Tibial nerve (tissue), 4 donors: ENCODE results near the gene TMEM132D. TPM values are rescaled to one million over a fixed set of nuclear protein-coding genes. Genes with fewer than 3 reads are reported as not detected.

Source experiments
- DNase-seq, 2 donors: peaks; one replicate each; pipeline ENCODE4 v3.0.0-alpha.2; 2019; ENCODE audit warnings: low spot score in 2 of 2
- H3K27ac ChIP-seq, 4 donors: fragments of 200-600 bp; sonication (generic) in 3 of 4; one replicate each; pipeline ENCODE4 v1.5.1; 2017 to 2019; ENCODE audit warnings: mild to moderate bottlenecking in 1 of 4
- H3K27me3 ChIP-seq, 2 donors: fragments of 200-600 bp; sonication (generic) in 1 of 2; one replicate each; pipeline versions ENCODE4 v1.5.1 to v1.6.0; 2017 to 2019
- H3K36me3 ChIP-seq, 3 donors: fragments of 200-600 bp; sonication (generic); one replicate each; pipeline ENCODE4 v1.5.1; 2018 to 2019
- H3K4me1 ChIP-seq, 4 donors: fragments of 200-600 bp; sonication (generic) in 3 of 4; one replicate each; pipeline ENCODE4 v1.5.1; 2017 to 2019
- H3K4me3 ChIP-seq, 4 donors: fragments of 200-600 bp; sonication (generic) in 3 of 4; one replicate each; pipeline ENCODE4 v1.5.1; 2017 to 2019; ENCODE audit warnings: mild to moderate bottlenecking in 1 of 4, moderate library complexity in 1 of 4
- H3K9me3 ChIP-seq, 4 donors: fragments of 200-600 bp; sonication (generic) in 3 of 4; one replicate each; pipeline ENCODE4 v1.5.1; 2017 to 2019
- CTCF ChIP-seq, 5 experiments: fragments of 200-600 bp in 3 of 5; fragments of 450-650 bp in 2 of 5; sonication (generic) in 3 of 5; IDR thresholded peaks; one replicate each; pipeline ENCODE4 v1.5.1; 2016 to 2019; ENCODE audit warnings: antibody characterized with exemption in 5 of 5, mild to moderate bottlenecking in 3 of 5, moderate library complexity in 2 of 5
- EP300 ChIP-seq, 2 donors: sonication (generic); formaldehyde crosslinking; IDR thresholded peaks; one replicate each; pipeline ENCODE4 v1.6.1; 2017; ENCODE audit warnings: antibody characterized with exemption in 2 of 2, mild to moderate bottlenecking in 1 of 2
- POLR2A ChIP-seq, 2 donors: fragments of 450-650 bp; IDR thresholded peaks; one replicate each; pipeline ENCODE4 v1.6.1; 2017; ENCODE audit warnings: antibody characterized with exemption in 2 of 2, mild to moderate bottlenecking in 2 of 2, moderate library complexity in 2 of 2
- WGBS, 2 donors: methylation state at CpG; one replicate each; pipeline ENCODE4 v1.1.5; 2018; 5-methylcytosine and 5-hydroxymethylcytosine counted together
- total RNA-seq, 4 donors: library from RNA; depleted of rRNA; stranded (reverse); fragments of >200 nt; gene quantifications; one replicate each; pipeline ENCODE4 v1.1.0, GENCODE V29; 2016

TMEM132D gene
- total RNA-seq, 4 donors from 2014 or later, result under 0.01 to 0.21 TPM; not detected in 2

GRCh38 chr12:129523621-129524020 is 380.2 kb downstream of the TMEM132D start:
- H3K27ac ChIP-seq, result no peak overlapping the region
- H3K9me3 ChIP-seq, result peaks cover 0 to 10% (median 0%) of the 10 kb centered on the region in 4 donors
- H3K27me3 ChIP-seq, result no peaks in the 10 kb centered on the region
- no peaks in the 10 kb centered on the region for H3K4me1 ChIP-seq
- WGBS, 2 donors, result 79 to 81% methylated on average over 2 of the region's 2 CpGs
- no peaks in the 10 kb centered on the region for H3K36me3 ChIP-seq
- TF ChIP-seq POLR2A (IDR thresholded peaks at IDR 0.05) (no peak), CTCF (IDR thresholded peaks at IDR 0.05) (no peak), EP300 (IDR thresholded peaks at IDR 0.05) (no peak)
- no peak for DNase-seq
- no peak overlapping the region for H3K4me3 ChIP-seq

- TF ChIP-seq CTCF (IDR thresholded peaks at IDR 0.05), result no peak
- no peak for TF ChIP-seq EP300 (IDR thresholded peaks at IDR 0.05)
- no peak for TF ChIP-seq POLR2A (IDR thresholded peaks at IDR 0.05)
- Histone ChIP-seq H3K4me3 (no peak overlapping the region), H3K9me3 (peaks cover 0 to 26% (median 0%) of the 10 kb centered on the region in 4 donors), H3K27ac (no peak overlapping the region), H3K4me1 (no peaks in the 10 kb centered on the region), H3K36me3 (no peaks in the 10 kb centered on the region), H3K27me3 (no peaks in the 10 kb centered on the region)
- DNase-seq, result no peak
- WGBS, 2 donors, result 74 to 88% methylated on average over 1 of the region's 1 CpG
Observed at GRCh38 chr12:129520739-129521138, 383.1 kb downstream of the TMEM132D start.

DNA sequence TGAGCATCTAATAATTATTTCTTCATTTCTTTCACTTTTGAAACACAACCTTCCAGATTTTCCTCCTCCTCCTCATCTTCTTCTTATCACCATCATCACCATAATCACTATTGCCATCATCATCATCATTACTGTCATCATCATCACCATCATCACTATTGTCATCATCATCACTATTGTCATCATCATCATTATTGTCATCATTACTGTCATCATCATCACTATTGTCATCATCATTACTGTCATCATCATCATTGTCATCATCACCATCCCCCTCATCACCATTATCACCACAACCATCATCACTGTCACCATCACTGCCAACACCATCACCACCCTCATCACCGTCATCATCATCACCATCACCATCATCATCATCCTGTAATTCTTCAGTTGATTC is 400.0 kb downstream of the TMEM132D start:
- Histone ChIP-seq H3K4me3 (no peak overlapping the region), H3K27me3 (no peaks in the 10 kb centered on the region), H3K4me1 (no peaks in the 10 kb centered on the region), H3K27ac (no peak overlapping the region), H3K36me3 (no peaks in the 10 kb centered on the region), H3K9me3 (peaks cover 0 to 11% (median 0%) of the 10 kb centered on the region in 4 donors)
- DNase-seq, result no peak
- no peak for TF ChIP-seq CTCF (IDR thresholded peaks at IDR 0.05)
- TF ChIP-seq POLR2A (IDR thresholded peaks at IDR 0.05), result no peak
- no peak for TF ChIP-seq EP300 (IDR thresholded peaks at IDR 0.05)
- whole genome bisulfite sequencing, 2 donors, result 91 to 97% methylated on average over 1 of the region's 1 CpG

DNA sequence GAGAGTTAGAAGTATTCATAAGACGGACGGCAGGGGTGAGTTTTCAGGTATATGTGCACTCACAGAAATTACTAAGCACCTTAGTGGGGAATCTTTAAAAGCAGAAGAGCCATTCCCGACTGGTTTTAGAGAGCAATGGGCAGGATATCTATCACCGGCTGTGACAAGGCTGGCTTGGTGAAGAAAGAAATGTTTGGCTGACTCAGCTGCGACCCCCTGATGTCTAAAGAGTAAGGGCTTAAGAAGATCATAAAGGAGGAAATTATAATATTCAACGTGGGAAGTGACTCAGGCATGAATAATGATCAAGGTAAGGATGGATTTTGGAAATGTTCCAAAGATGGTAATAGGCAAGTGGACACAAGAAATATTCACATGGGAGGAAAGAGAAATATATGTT is 407.6 kb downstream of the TMEM132D start:
- H3K27ac ChIP-seq, result no peak overlapping the region
- H3K4me3 ChIP-seq, result no peak overlapping the region
- no peak for DNase-seq
- TF ChIP-seq CTCF (IDR thresholded peaks at IDR 0.05), result no peak
- no peak for TF ChIP-seq POLR2A (IDR thresholded peaks at IDR 0.05)
- TF ChIP-seq EP300 (IDR thresholded peaks at IDR 0.05), result no peak
- H3K9me3 ChIP-seq, result peaks cover 0 to 3% (median 0%) of the 10 kb centered on the region in 4 donors
- WGBS, 2 donors, result 61 to 67% methylated on average over 6 of the region's 6 CpGs
- no peaks in the 10 kb centered on the region for H3K36me3 ChIP-seq
- no peaks in the 10 kb centered on the region for H3K27me3 ChIP-seq
- no peaks in the 10 kb centered on the region for H3K4me1 ChIP-seq

GRCh38 chr12:129494766-129495165 is 409.1 kb downstream of the TMEM132D start:
- no peaks in the 10 kb centered on the region for H3K27me3 ChIP-seq

More at GRCh38 chr12:129494766-129495165, 409.1 kb downstream of the TMEM132D start:
- WGBS, 2 donors, result 67 to 87% methylated on average over 2 of the region's 2 CpGs
- H3K4me1 ChIP-seq, result no peaks in the 10 kb centered on the region
- TF ChIP-seq CTCF (IDR thresholded peaks at IDR 0.05), result no peak
- no peak for TF ChIP-seq EP300 (IDR thresholded peaks at IDR 0.05)
- no peak for TF ChIP-seq POLR2A (IDR thresholded peaks at IDR 0.05)
- H3K27ac ChIP-seq, result no peak overlapping the region
- H3K36me3 ChIP-seq, result no peaks in the 10 kb centered on the region
- no peak overlapping the region for H3K4me3 ChIP-seq
- DNase-seq, result no peak
- H3K9me3 ChIP-seq, result peaks cover 0 to 10% (median 0%) of the 10 kb centered on the region in 4 donors
